Common myeloid progenitor, CD34-positive (primary cell): ENCODE measurements around the gene PHYHD1.

Experiments
- CTCF ChIA-PET: fragments of 350-600 bp; sonication (Branson Sonifier 250); formaldehyde crosslinking; loops from one replicate; lab custom pipeline; 2021; ENCODE audit warnings: antibody characterized with exemption; lab: Charles Lee
- POLR2A ChIA-PET: fragments of 350-600 bp; sonication (Branson Sonifier 250); formaldehyde crosslinking; loops from one replicate; lab custom pipeline; 2021; ENCODE audit warnings: antibody characterized with exemption; lab: Charles Lee
- DNase-seq, 3 donors: peaks; one replicate each; pipeline versions ENCODE4 v3.0.0 to v3.0.0-alpha.2; 2013
- H3K27ac ChIP-seq, 2 experiments: 1 replicate in 1 of 2; 2 replicates in 1 of 2; pipeline ENCODE4 v1.7.0; 2013; ENCODE audit warnings: inconsistent platforms in 2 of 2, low read length in 2 of 2, mild to moderate bottlenecking in 2 of 2, low read depth in 1 of 2, moderate library complexity in 1 of 2; ENCODE audit not compliant: severe bottlenecking in 2 of 2, insufficient read depth in 1 of 2, poor library complexity in 1 of 2
- H3K27me3 ChIP-seq, 5 experiments: replicated peaks in 2 of 5; 1 replicate in 3 of 5; 2 replicates in 2 of 5; pipeline versions ENCODE4 v1.6.1 to v1.7.0; 2013; ENCODE audit warnings: low read length in 4 of 5, mild to moderate bottlenecking in 2 of 5, moderate library complexity in 2 of 5, inconsistent platforms in 1 of 5; ENCODE audit not compliant: insufficient read depth in 5 of 5, control insufficient read depth in 4 of 5
- H3K36me3 ChIP-seq, 4 experiments: 1 replicate in 2 of 4; 2 replicates in 2 of 4; pipeline versions ENCODE4 v1.6.1 to v1.7.0; 2013; ENCODE audit warnings: low read length in 3 of 4, control low read depth in 1 of 4, mild to moderate bottlenecking in 1 of 4; ENCODE audit not compliant: control insufficient read depth in 4 of 4, insufficient read depth in 4 of 4
- H3K4me1 ChIP-seq, 4 experiments: 1 replicate in 3 of 4; 2 replicates in 1 of 4; pipeline versions ENCODE4 v1.6.1 to v1.7.1; 2013; ENCODE audit warnings: low read length in 3 of 4, mild to moderate bottlenecking in 3 of 4, control low read depth in 1 of 4, inconsistent platforms in 1 of 4, moderate library complexity in 1 of 4; ENCODE audit not compliant: control insufficient read depth in 4 of 4, insufficient read depth in 4 of 4; ENCODE audit errors: control extremely low read depth in 1 of 4
- H3K4me3 ChIP-seq, 7 experiments: 1 replicate in 4 of 7; 2 replicates in 3 of 7; pipeline versions ENCODE4 v1.5.1 to v1.7.0; 2013; ENCODE audit warnings: mild to moderate bottlenecking in 7 of 7, low read length in 6 of 7, moderate library complexity in 6 of 7, inconsistent platforms in 2 of 7, low read depth in 2 of 7, control low read depth in 1 of 7; ENCODE audit not compliant: insufficient read depth in 4 of 7, control insufficient read depth in 1 of 7; ENCODE audit errors: extremely low read depth in 1 of 7
- H3K9me3 ChIP-seq, 5 experiments: 1 replicate in 4 of 5; 2 replicates in 1 of 5; pipeline versions ENCODE4 v1.6.1 to v1.7.1; 2013; ENCODE audit warnings: low read length in 4 of 5, mild to moderate bottlenecking in 2 of 5, inconsistent platforms in 1 of 5, low read depth in 1 of 5, moderate library complexity in 1 of 5; ENCODE audit not compliant: control insufficient read depth in 4 of 5, insufficient read depth in 2 of 5; ENCODE audit errors: control extremely low read depth in 1 of 5
- WGBS: methylation state at CpG from one replicate; pipeline ENCODE4 v1.1.5; 2013; ENCODE audit not compliant: insufficient coverage; 5-methylcytosine and 5-hydroxymethylcytosine counted together

Gene PHYHD1

DNA sequence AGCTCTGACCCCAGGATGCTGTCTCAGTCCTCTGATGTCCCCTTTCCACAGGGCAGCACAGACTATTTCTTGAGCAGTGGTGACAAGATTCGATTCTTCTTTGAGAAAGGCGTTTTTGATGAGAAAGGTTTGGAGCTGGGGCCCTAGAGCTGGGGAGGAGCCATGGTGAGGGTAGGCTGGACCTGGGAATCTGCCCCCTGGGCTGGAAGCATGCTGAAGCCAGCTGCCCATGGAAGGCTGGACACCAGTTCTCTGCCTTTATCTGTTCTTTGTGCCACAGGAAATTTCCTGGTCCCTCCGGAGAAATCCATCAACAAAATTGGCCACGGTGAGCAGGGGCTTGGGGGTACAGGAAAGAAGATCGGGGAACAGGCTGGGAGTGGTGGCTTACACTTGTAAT lies 12.9 kb downstream of the PHYHD1 start:
- Histone ChIP-seq H3K27me3 (no peaks in the 10 kb centered on the region), H3K9me3 (no peaks in the 10 kb centered on the region), H3K36me3 (no peaks in the 10 kb centered on the region), H3K4me3 (no peak overlapping the region), H3K4me1 (no peaks in the 10 kb centered on the region), H3K27ac (no peak overlapping the region)
- WGBS, result 97% methylated on average over 4 of the region's 5 CpGs
- POLR2A ChIA-PET, result interaction anchor here (0.6 to 0.7 kb wide), 2 partner anchors 11 to 370 kb away, joined by 3 to 4 read pairs; no protein-coding TSS in a partner anchor
- no peak for DNase-seq
- CTCF ChIA-PET, result interaction anchor here (0.8 to 3.7 kb wide), 2 partner anchors 12 to 77 kb away, joined by 3 to 14 read pairs; partner anchors contain the start of gene PHYHD1

DNA sequence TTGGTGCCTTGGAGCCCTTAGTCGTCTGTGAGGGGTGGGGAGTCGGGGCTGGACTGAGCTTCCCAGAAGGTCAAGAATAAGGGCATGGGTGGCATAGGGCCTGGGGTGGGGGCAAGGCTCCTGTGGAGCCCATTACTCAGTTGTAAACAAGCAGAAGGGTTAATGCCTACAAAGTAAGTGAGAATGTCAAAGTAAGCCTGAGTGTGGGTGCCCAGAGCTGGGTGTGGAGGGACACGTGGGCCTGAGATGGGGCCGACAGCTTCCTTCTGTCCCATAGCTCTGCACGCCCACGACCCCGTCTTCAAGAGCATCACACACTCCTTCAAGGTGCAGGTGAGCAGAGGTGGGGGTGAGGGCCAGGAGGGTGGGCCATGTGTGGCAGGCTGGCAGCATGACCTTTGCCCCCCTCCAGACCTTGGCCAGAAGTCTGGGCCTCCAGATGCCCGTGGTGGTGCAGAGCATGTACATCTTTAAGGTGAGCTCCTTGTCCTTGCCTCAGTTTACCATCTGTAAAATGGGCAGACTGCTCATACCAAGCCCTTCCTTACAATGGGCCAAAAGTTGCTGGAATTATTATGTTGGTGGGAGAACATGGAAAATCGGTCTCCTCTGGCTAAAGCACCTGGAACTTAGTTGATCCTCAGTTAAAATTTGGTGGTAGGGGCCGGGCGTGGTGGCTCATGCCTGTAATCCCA lies 15.5 kb downstream of the PHYHD1 start:
- Histone ChIP-seq H3K9me3 (no peaks in the 10 kb centered on the region), H3K36me3 (no peaks in the 10 kb centered on the region), H3K4me3 (no peak overlapping the region), H3K27me3 (no peaks in the 10 kb centered on the region), H3K4me1 (peaks cover 0 to 3% (median 0%) of the 10 kb centered on the region in 4 experiments), H3K27ac (no peak overlapping the region)
- CTCF ChIA-PET, result interaction anchor here (1.0 to 3.7 kb wide), 6 partner anchors 8 to 74 kb away, joined by 3 to 20 read pairs (median 8); partner anchors contain the start of gene PHYHD1
- POLR2A ChIA-PET, result no interaction called here
- no peak for DNase-seq
- WGBS, result 99% methylated on average over 7 of the region's 11 CpGs

DNA sequence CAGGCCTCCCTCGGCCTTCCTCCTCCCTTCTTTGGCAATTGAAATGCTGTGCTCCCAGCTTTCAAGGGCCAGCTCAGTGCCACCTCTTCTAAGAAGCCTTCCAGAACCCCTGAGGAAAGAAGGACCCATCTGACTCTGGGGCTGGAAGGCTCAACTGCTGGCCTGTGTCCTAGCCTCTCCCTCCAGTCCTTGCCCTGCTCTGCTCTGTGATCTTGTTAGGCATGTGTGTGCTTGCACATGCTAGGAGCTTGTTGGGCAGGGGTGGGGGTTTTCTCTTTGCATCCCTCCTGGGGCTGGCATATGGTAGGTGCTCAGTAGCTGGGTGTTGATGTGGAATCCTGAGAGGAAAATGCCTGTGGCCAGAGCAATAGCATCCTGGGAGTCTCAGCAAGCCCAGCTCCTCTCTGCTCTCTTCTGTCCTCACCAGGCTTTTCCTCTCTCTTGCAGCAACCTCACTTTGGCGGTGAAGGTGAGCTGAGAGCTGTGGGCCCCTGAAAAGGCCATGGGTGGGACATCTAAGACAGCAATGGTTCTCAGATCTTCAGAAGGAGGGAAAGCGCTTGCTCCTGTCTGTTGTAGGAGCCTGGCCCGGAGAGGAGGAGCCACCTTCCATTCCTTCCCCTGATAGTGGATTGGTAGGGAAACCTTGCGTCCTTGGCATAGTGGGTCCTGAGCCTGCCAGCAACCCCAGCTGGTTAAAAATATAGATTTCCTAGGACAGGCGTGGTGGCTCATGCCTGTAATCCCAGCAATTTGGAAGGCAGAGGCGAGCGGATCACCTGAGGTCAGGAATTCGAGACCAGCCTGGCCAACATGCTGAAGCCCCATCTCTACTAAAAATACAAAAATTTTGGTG lies 16.8 kb downstream of the PHYHD1 start:
- no peaks in the 10 kb centered on the region for H3K36me3 ChIP-seq
- H3K9me3 ChIP-seq, result no peaks in the 10 kb centered on the region
- DNase-seq, result no peak
- no peak overlapping the region for H3K4me3 ChIP-seq
- CTCF ChIA-PET, result interaction anchor here (0.5 to 3.7 kb wide), 6 partner anchors 9 to 288 kb away, joined by 3 to 20 read pairs (median 8); partner anchors contain the start of gene PHYHD1
- WGBS, result 97% methylated on average over 5 of the region's 9 CpGs
- POLR2A ChIA-PET, result no interaction called here
- H3K27ac ChIP-seq, result no peak overlapping the region
- peaks cover 0 to 8% (median 1%) of the 10 kb centered on the region in 4 experiments for H3K4me1 ChIP-seq
- H3K27me3 ChIP-seq, result no peaks in the 10 kb centered on the region

DNA sequence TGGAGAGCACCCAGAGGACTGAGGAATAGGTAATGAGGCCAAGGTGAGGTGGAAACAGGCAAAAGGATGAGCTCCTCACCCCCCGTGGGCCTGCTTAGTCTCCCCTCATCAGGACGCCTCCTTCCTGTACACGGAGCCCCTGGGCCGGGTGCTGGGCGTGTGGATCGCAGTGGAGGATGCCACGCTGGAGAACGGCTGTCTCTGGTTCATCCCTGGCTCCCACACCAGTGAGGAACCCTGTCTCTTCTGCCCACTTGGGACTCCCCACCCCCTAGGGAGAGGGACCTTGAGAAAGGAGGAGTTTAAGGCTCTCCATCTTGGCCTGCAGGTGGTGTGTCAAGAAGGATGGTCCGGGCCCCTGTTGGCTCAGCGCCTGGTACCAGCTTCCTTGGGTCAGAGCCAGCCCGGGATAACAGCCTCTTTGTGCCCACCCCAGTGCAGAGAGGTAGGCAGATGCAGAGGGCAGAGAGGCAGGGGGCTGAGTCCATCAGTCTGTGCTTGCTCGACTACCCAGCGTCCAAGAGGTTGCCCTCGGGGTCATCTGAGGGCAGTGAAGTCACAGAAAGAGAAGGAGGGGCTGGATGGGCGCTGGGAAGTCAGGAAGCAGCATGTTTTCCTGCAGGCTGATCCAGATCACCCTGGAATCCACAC lies 19.6 kb downstream of the PHYHD1 start:
- DNase-seq, result no peak
- Histone ChIP-seq H3K4me3 (no peak overlapping the region), H3K27me3 (no peaks in the 10 kb centered on the region), H3K36me3 (peaks cover 0 to 4% (median 0%) of the 10 kb centered on the region in 4 experiments), H3K27ac (no peak overlapping the region), H3K4me1 (peaks cover 0 to 25% (median 6%) of the 10 kb centered on the region in 4 experiments), H3K9me3 (no peaks in the 10 kb centered on the region)
- POLR2A ChIA-PET, result no interaction called here
- 89% methylated on average over 12 of the region's 15 CpGs for WGBS
- CTCF ChIA-PET, result no interaction called here

DNA sequence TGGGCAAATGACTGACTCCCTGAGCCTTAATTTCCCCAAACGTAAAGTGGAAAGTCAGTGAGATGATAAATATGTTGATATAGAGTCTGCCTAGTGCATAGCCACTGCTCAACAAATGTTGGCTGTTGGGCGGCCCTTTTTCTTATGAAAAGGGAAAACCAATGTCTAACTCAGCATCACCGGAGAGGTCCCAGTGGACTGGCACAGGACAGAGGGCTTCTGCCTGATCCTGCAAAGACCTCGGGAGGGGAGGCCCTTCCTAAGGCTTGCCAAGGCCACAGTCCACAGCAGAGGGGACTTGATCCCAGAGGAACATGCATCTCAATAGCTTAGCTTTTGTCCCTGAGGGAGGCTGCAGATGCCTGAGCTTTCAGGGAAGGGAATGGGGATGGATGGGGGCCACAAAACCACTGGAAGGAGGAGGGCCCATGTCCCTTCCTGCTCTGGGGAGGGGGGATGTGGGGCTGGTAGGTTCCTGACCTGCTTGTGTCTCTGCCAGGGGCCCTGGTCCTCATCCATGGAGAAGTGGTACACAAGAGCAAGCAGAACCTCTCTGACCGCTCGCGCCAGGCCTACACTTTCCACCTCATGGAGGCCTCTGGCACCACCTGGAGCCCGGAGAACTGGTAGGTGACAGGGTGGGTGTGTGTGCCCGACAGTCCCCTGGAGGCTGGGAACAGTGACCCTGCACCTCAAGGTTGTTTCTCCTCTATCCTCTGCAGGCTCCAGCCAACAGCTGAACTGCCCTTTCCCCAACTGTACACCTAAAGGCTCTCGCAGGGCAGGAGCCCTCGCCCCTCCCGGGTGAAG lies 20.4 kb downstream of the PHYHD1 start:
- CTCF ChIA-PET, result interaction anchor here (0.7 kb wide), 1 partner anchor 13 kb away, joined by 3 read pairs; no protein-coding TSS in a partner anchor
- Histone ChIP-seq H3K4me3 (no peak overlapping the region), H3K27me3 (no peaks in the 10 kb centered on the region), H3K27ac (no peak overlapping the region), H3K36me3 (peaks cover 0 to 10% (median 2%) of the 10 kb centered on the region in 4 experiments), H3K4me1 (peaks cover 0 to 28% (median 6%) of the 10 kb centered on the region in 4 experiments), H3K9me3 (no peaks in the 10 kb centered on the region)
- 99% methylated on average over 10 of the region's 12 CpGs for WGBS
- DNase-seq, result no peak
- POLR2A ChIA-PET, result no interaction called here

DNA sequence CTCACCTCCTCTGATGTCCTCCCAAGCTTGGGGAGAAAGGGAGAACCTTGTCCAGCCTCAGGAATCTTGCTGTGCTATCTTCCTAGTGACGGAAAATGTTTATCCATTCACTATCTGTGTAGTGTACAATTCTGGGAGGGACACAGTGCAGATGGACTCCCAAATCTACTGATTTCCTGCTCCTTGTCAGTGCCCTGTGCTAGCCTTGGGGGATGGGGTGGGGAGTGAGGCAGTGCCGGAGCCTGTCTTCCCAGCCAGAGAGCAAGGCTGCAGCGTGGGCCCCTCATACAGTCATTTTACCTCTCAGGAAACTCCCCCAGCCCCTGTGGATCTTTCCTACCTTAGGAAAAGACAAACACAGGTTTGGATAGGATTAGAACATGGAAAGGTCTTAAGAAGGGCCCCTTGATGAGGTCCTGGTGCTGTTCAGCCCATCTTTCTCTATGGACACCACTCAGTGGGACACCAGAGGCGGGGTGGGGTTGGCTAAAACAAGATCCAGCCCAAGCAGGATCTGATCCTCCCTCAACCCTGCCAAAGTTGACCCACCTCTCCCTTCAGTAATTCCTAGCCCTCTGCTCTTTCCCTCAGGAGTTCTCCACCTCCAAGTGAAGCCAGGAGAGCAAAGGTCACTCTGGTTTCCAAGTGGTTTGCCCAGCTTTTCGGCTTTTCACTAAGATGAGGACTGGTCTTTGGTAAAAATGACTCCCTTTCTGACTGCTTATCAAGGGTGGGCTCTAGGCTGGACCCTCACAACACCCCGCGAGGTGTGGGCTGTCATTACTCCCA lies 23.2 kb downstream of the PHYHD1 start:
- H3K36me3 ChIP-seq, result peaks cover 0 to 10% (median 2%) of the 10 kb centered on the region in 4 experiments
- H3K27ac ChIP-seq, result no peak overlapping the region
- H3K27me3 ChIP-seq, result no peaks in the 10 kb centered on the region
- H3K4me3 ChIP-seq, result no peak overlapping the region
- H3K9me3 ChIP-seq, result no peaks in the 10 kb centered on the region
- DNase-seq, result no peak
- ChIA-PET POLR2A (no interaction called here), CTCF (interaction anchor here (1.2 to 1.3 kb wide), 3 partner anchors 13 to 19 kb away, joined by 3 to 6 read pairs (median 3); no protein-coding TSS in a partner anchor)
- WGBS, result 100% methylated on average over 6 of the region's 7 CpGs
- peaks cover 0 to 44% (median 20%) of the 10 kb centered on the region in 4 experiments for H3K4me1 ChIP-seq
